ENCODE measurements around the gene FAM9A.

The FAM9A gene

GRCh38 chrX:8748855-8749254 lies 52.3 kb downstream of the FAM9A start:
- H3K27ac ChIP-seq, result no peak overlapping the region
- TF ChIP-seq CTCF (conservative IDR thresholded peaks at IDR 0.05), result peak; percentile 78

GRCh38 chrX:8743126-8743732 lies 58.0 kb downstream of the FAM9A start:
- peak; percentile 86 for TF ChIP-seq CTCF (conservative IDR thresholded peaks at IDR 0.05)
- no peak overlapping the region for H3K27ac ChIP-seq

GRCh38 chrX:8741981-8742380 lies 59.2 kb downstream of the FAM9A start:
- TF ChIP-seq CTCF (conservative IDR thresholded peaks at IDR 0.05), result no peak
- H3K27ac ChIP-seq, result no peak overlapping the region

Measured in VCaP (cell line).